KMS-11 (cell line): ENCODE data around the gene GABRG1.
A peak's percentile ranks its signal among the peaks of the same experiment; 100 is the strongest.

Source experiments
- H2AFZ ChIP-seq: fragments of 200-600 bp; sonication (generic); 2 replicates; pipeline ENCODE4 v1.6.1; 2016; ENCODE audit warnings: antibody characterized with exemption, mixed run types, low read depth
- H3K27ac ChIP-seq: fragments of 200-600 bp; sonication (generic); 2 replicates; pipeline ENCODE4 v1.6.1; 2016; ENCODE audit warnings: mild to moderate bottlenecking, mixed run types
- H3K27me3 ChIP-seq: fragments of 200-600 bp; sonication (generic); 2 replicates; pipeline ENCODE4 v1.6.1; 2017; ENCODE audit warnings: mild to moderate bottlenecking, low read depth, mixed run types, moderate library complexity; ENCODE audit not compliant: insufficient read depth
- H3K36me3 ChIP-seq: fragments of 200-600 bp; sonication (generic); 2 replicates; pipeline ENCODE4 v1.6.1; 2017; ENCODE audit warnings: mild to moderate bottlenecking, mixed run types; ENCODE audit not compliant: insufficient read depth
- H3K4me1 ChIP-seq: fragments of 200-600 bp; sonication (generic); 2 replicates; pipeline ENCODE4 v1.6.1; 2016; ENCODE audit warnings: mild to moderate bottlenecking, low read depth, mixed run types; ENCODE audit not compliant: poor library complexity, severe bottlenecking
- H3K4me2 ChIP-seq: fragments of 200-600 bp; sonication (generic); 2 replicates; pipeline ENCODE4 v1.7.0; 2016; ENCODE audit warnings: mild to moderate bottlenecking, mixed run types
- H3K4me3 ChIP-seq: fragments of 200-600 bp; sonication (generic); IDR thresholded peaks from 2 replicates; pipeline ENCODE4 v1.6.1; 2017; ENCODE audit warnings: low read depth, low read length, mixed read lengths; ENCODE audit not compliant: insufficient read depth
- H3K79me2 ChIP-seq: fragments of 200-600 bp; sonication (generic); 2 replicates; pipeline ENCODE4 v1.6.1; 2016; ENCODE audit warnings: low read depth, mixed run types; ENCODE audit not compliant: insufficient read depth
- H3K9ac ChIP-seq: fragments of 200-600 bp; sonication (generic); 2 replicates; pipeline ENCODE4 v1.6.1; 2016; ENCODE audit warnings: mild to moderate bottlenecking, mixed run types
- H4K20me1 ChIP-seq: fragments of 200-600 bp; sonication (generic); 2 replicates; pipeline ENCODE4 v1.6.1; 2016; ENCODE audit warnings: mild to moderate bottlenecking, mixed run types; ENCODE audit not compliant: insufficient read depth
- CTCF ChIP-seq: fragments of 200-600 bp; sonication (generic); conservative IDR thresholded peaks from 2 replicates; pipeline ENCODE4 v1.6.1; 2017; ENCODE audit warnings: low read depth, mild to moderate bottlenecking, antibody characterized with exemption, low read length, moderate library complexity, mixed read lengths

GABRG1 gene

GRCh38 chr4:46081674-46082073, 42.2 kb downstream of the GABRG1 start:
- H3K4me2 ChIP-seq = no peak overlapping the region
- no peaks in the 10 kb centered on the region for H4K20me1 ChIP-seq
- no peak overlapping the region for H3K9ac ChIP-seq
- H3K79me2 ChIP-seq = no peaks in the 10 kb centered on the region
- H3K27me3 ChIP-seq = no peaks in the 10 kb centered on the region
- H3K27ac ChIP-seq = no peak overlapping the region
- H2AFZ ChIP-seq = no peak overlapping the region
- no peak overlapping the region for H3K4me3 ChIP-seq
- H3K36me3 ChIP-seq = no peaks in the 10 kb centered on the region
- no peak for TF ChIP-seq CTCF
- H3K4me1 ChIP-seq = no peaks in the 10 kb centered on the region

- no peak overlapping the region for H3K9ac ChIP-seq
- no peak overlapping the region for H3K4me2 ChIP-seq
- no peak for TF ChIP-seq CTCF
- no peaks in the 10 kb centered on the region for H3K79me2 ChIP-seq
- H3K27ac ChIP-seq = no peak overlapping the region
- H2AFZ ChIP-seq = no peak overlapping the region
- H3K4me1 ChIP-seq = no peaks in the 10 kb centered on the region
- H3K27me3 ChIP-seq = no peaks in the 10 kb centered on the region
- no peak overlapping the region for H3K4me3 ChIP-seq
- no peaks in the 10 kb centered on the region for H4K20me1 ChIP-seq
- no peaks in the 10 kb centered on the region for H3K36me3 ChIP-seq
Observed at GRCh38 chr4:46081248-46081647, 42.6 kb downstream of the GABRG1 start.

- no peak for TF ChIP-seq CTCF
- Histone ChIP-seq H3K79me2 (no peaks in the 10 kb centered on the region), H3K4me2 (peak overlapping the region; percentile 72), H3K4me3 (no peak overlapping the region), H3K9ac (no peak overlapping the region), H3K4me1 (peaks cover 19% of the 10 kb centered on the region), H3K27ac (peak overlapping the region; percentile 32), H4K20me1 (no peaks in the 10 kb centered on the region), H3K27me3 (no peaks in the 10 kb centered on the region), H2AFZ (peak overlapping the region; percentile 18; the same call in 1 of the 2 replicates), H3K36me3 (no peaks in the 10 kb centered on the region)
Observed at GRCh38 chr4:46073778-46074177, 50.1 kb downstream of the GABRG1 start.

- H3K36me3 ChIP-seq = no peaks in the 10 kb centered on the region
- no peak overlapping the region for H2AFZ ChIP-seq
- no peak overlapping the region for H3K4me3 ChIP-seq
- H3K9ac ChIP-seq = no peak overlapping the region
- no peak for TF ChIP-seq CTCF
- no peak overlapping the region for H3K27ac ChIP-seq
- H3K79me2 ChIP-seq = no peaks in the 10 kb centered on the region
- H3K4me2 ChIP-seq = no peak overlapping the region
- no peaks in the 10 kb centered on the region for H3K4me1 ChIP-seq
- no peaks in the 10 kb centered on the region for H4K20me1 ChIP-seq
- no peaks in the 10 kb centered on the region for H3K27me3 ChIP-seq
Observed at GRCh38 chr4:46051392-46051791, 72.5 kb downstream of the GABRG1 start.

GRCh38 chr4:46032056-46032455, 91.8 kb downstream of the GABRG1 start:
- Histone ChIP-seq H3K27me3 (no peaks in the 10 kb centered on the region), H2AFZ (no peak overlapping the region), H3K36me3 (no peaks in the 10 kb centered on the region), H3K4me3 (no peak overlapping the region), H3K79me2 (no peaks in the 10 kb centered on the region), H3K9ac (no peak overlapping the region), H3K4me1 (no peaks in the 10 kb centered on the region), H3K27ac (no peak overlapping the region), H3K4me2 (no peak overlapping the region), H4K20me1 (no peaks in the 10 kb centered on the region)
- TF ChIP-seq CTCF = no peak
